ENCODE data around the gene TBC1D22A.
"Not testable (repeated sequence)": the region's sequence is repeated elsewhere in the genome, so short reads cannot be mapped to it uniquely, and the experiment has no call there.

TBC1D22A gene

GRCh38 chr22:47129902-47130635, 367.6 kb downstream of the TBC1D22A start:
- DNase-seq = no peak

- no peak for DNase-seq
Measured at GRCh38 chr22:47130883-47131631, 368.6 kb downstream of the TBC1D22A start.

GRCh38 chr22:47131632-47132427, 369.4 kb downstream of the TBC1D22A start:
- no peak for DNase-seq

GRCh38 chr22:47132428-47132825, 370.0 kb downstream of the TBC1D22A start:
- DNase-seq = no peak

GRCh38 chr22:47133061-47133969, 370.9 kb downstream of the TBC1D22A start:
- DNase-seq = no peak

- DNase-seq = no peak
Measured at GRCh38 chr22:47134222-47134621, 371.8 kb downstream of the TBC1D22A start.

- no peak for DNase-seq
Measured at GRCh38 chr22:47135338-47135737, 372.9 kb downstream of the TBC1D22A start.

GRCh38 chr22:47136050-47136449, 373.6 kb downstream of the TBC1D22A start:
- DNase-seq = no peak

- DNase-seq = no peak
Measured at GRCh38 chr22:47136671-47137070, 374.2 kb downstream of the TBC1D22A start.

- DNase-seq = no peak
Measured at GRCh38 chr22:47139013-47139789, 376.8 kb downstream of the TBC1D22A start.

GRCh38 chr22:47139790-47140119, 377.3 kb downstream of the TBC1D22A start:
- DNase-seq = no peak

- DNase-seq = not testable (repeated sequence)
Measured at GRCh38 chr22:47140975-47141374, 378.5 kb downstream of the TBC1D22A start.

GRCh38 chr22:47142427-47143046, 380.1 kb downstream of the TBC1D22A start:
- DNase-seq = no peak

GRCh38 chr22:47143249-47143938, 380.9 kb downstream of the TBC1D22A start:
- no peak for DNase-seq

- no peak for DNase-seq
Measured at GRCh38 chr22:47144076-47144765, 381.8 kb downstream of the TBC1D22A start.

- DNase-seq = no peak
Measured at GRCh38 chr22:47144791-47145425, 382.5 kb downstream of the TBC1D22A start.

- no peak for DNase-seq
Measured at GRCh38 chr22:47145883-47146282, 383.4 kb downstream of the TBC1D22A start.

GRCh38 chr22:47146391-47146790, 383.9 kb downstream of the TBC1D22A start:
- no peak for DNase-seq

GRCh38 chr22:47146941-47147340, 384.5 kb downstream of the TBC1D22A start:
- no peak for DNase-seq
